MCF 10A (cell line): Measurements from ENCODE around the gene C4orf50. TPM values are rescaled to one million over a fixed set of nuclear protein-coding genes. Genes with fewer than 3 reads are reported as not detected.

ENCODE experiments used
- BruUV-seq: library from RNA; stranded (reverse); fragments of 400-500 nt; replicated peaks from 2 replicates; lab custom pipeline; 2021; lab: Mats Ljungman, UMichigan
- CTCF ChIA-PET: fragments of 300-600 bp; sonication (Branson Sonifier 250); formaldehyde crosslinking; extraction: SDS; loops from one replicate; lab custom pipeline; 2021; ENCODE audit warnings: antibody characterized with exemption, inconsistent platforms; lab: Yijun Ruan, JAX
- POLR2A ChIA-PET: fragments of 300-600, 350-650 bp; sonication (Branson Sonifier 250); formaldehyde crosslinking; extraction: SDS; loops from one replicate; lab custom pipeline; 2020; ENCODE audit warnings: antibody characterized with exemption, inconsistent platforms; lab: Yijun Ruan, JAX
- DNase-seq: peaks from one replicate; pipeline ENCODE4 v3.0.0-alpha.2; 2018; ENCODE audit not compliant: unreplicated experiment
- H3K27ac Mint-ChIP-seq: one replicate; pipeline ENCODE4 v1.8.0; 2022; ENCODE audit warnings: mild to moderate bottlenecking, low read depth, mixed read lengths; ENCODE audit not compliant: unreplicated experiment
- H3K27me3 Mint-ChIP-seq: one replicate; pipeline ENCODE4 v1.8.0; 2022; ENCODE audit warnings: mixed read lengths; ENCODE audit not compliant: insufficient read depth, unreplicated experiment
- H3K36me3 Mint-ChIP-seq: one replicate; pipeline ENCODE4 v1.8.0; 2022; ENCODE audit warnings: mild to moderate bottlenecking, moderate library complexity, mixed read lengths; ENCODE audit not compliant: insufficient read depth, unreplicated experiment
- H3K4me1 Mint-ChIP-seq: one replicate; pipeline ENCODE4 v1.8.0; 2022; ENCODE audit warnings: mixed read lengths; ENCODE audit not compliant: insufficient read depth, unreplicated experiment
- H3K4me3 Mint-ChIP-seq: one replicate; pipeline ENCODE4 v1.8.0; 2022; ENCODE audit warnings: mild to moderate bottlenecking, moderate library complexity, mixed read lengths; ENCODE audit not compliant: unreplicated experiment
- H3K9me3 Mint-ChIP-seq: one replicate; pipeline ENCODE4 v1.8.0; 2022; ENCODE audit warnings: mixed read lengths; ENCODE audit not compliant: unreplicated experiment
- intact Hi-C: fragments of 100-400 bp; cut with micrococcal nuclease; formaldehyde crosslinking; loops from 2 replicates; pipeline ENCODE4 v1.14.1; 2022
- total RNA-seq: library from RNA; stranded (reverse); gene quantifications from 2 replicates; pipeline ENCODE4 v1.2.3, GENCODE V29; 2022
- TF ChIP-seq, protein P1 (sequence below): fragments of 200-600 bp; IDR thresholded peaks from one replicate; pipeline ENCODE4 v1.8.0; 2022; ENCODE audit warnings: antibody characterized with exemption, mild to moderate bottlenecking; ENCODE audit not compliant: unreplicated experiment

Gene C4orf50
- total RNA-seq, 1 experiment from 2014 or later = not detected

DNA sequence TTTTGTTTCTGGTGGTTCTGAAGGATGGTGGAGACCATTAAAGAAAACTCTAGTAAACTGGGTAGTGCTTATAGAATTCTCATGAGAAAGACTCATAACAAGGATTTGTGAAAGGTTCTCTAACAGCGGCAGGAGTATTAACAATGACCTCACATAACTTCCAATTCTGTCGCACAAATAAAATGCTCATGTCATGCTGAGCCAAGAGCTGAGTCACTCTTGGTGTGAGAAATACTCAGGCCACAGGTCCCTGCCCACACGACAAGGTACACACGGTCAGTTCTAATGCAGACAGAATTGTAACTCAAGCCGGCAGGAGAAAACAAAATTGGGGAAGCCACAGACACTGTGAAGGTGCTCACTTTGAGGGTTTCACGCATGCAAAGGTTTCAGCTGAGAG lies 34.4 kb upstream of the C4orf50 start:
- no TSS peak for BruUV-seq
- POLR2A ChIA-PET = no interaction called here
- TF ChIP-seq, protein P1, sequence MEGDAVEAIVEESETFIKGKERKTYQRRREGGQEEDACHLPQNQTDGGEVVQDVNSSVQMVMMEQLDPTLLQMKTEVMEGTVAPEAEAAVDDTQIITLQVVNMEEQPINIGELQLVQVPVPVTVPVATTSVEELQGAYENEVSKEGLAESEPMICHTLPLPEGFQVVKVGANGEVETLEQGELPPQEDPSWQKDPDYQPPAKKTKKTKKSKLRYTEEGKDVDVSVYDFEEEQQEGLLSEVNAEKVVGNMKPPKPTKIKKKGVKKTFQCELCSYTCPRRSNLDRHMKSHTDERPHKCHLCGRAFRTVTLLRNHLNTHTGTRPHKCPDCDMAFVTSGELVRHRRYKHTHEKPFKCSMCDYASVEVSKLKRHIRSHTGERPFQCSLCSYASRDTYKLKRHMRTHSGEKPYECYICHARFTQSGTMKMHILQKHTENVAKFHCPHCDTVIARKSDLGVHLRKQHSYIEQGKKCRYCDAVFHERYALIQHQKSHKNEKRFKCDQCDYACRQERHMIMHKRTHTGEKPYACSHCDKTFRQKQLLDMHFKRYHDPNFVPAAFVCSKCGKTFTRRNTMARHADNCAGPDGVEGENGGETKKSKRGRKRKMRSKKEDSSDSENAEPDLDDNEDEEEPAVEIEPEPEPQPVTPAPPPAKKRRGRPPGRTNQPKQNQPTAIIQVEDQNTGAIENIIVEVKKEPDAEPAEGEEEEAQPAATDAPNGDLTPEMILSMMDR = no peak
- H3K4me3 Mint-ChIP-seq = no peak overlapping the region
- H3K4me1 Mint-ChIP-seq = no peaks in the 10 kb centered on the region
- peaks cover 12% of the 10 kb centered on the region for H3K9me3 Mint-ChIP-seq
- intact Hi-C loops = no loop called here
- no peaks in the 10 kb centered on the region for H3K36me3 Mint-ChIP-seq
- no peak overlapping the region for H3K27ac Mint-ChIP-seq
- no peaks in the 10 kb centered on the region for H3K27me3 Mint-ChIP-seq
- no peak for DNase-seq
- CTCF ChIA-PET = interaction anchor here (0.6 to 0.8 kb wide), 2 partner anchors 55 to 276 kb away, joined by 4 read pairs; no protein-coding TSS in a partner anchor

DNA sequence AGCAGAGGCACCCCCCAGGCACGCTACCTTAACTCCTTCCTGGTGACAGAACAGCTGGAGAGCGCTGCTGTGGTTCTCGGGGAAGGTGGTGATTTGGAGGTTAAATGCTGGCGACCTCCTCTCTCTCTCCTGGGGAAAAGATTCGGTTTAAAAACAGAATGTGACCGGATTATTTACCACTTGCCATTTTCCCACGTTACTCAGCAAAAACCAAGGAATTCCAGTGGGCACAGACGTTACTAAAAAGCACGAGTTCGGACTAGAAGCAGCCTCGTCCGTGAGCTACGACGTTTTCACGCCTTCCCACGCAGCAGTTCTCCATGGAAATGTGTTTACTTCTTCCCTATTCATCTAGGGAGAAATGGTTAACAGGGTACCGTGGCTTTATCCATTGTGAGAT lies 32.3 kb upstream of the C4orf50 start:
- no TSS peak for BruUV-seq
- no peak overlapping the region for H3K27ac Mint-ChIP-seq

DNA sequence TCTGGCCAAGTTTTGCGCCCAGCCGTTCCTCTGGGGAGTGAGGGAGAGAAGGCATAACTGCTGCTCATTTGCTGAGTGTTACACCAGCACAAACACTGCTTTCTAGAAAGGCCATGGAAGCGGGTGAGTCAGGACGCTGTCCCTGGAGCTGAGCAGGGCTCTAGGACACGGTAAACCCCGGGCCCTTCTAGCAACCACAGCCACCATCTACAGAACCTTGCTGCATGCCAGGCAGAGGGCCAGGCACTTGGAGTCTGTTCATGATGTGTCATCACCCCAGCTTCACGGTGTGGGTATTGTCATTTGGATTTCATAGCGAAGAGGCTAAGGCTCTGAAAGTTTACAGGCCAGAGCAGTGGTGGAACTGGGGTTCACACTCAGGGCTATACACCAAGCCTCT lies 31.8 kb upstream of the C4orf50 start:
- no peak overlapping the region for H3K27ac Mint-ChIP-seq
- CTCF ChIA-PET = interaction anchor here (0.8 to 0.9 kb wide), 2 partner anchors 50 to 51 kb away, joined by 3 read pairs; no protein-coding TSS in a partner anchor
- no peaks in the 10 kb centered on the region for H3K4me1 Mint-ChIP-seq
- POLR2A ChIA-PET = no interaction called here
- intact Hi-C loops = no loop called here
- H3K9me3 Mint-ChIP-seq = peaks cover 8% of the 10 kb centered on the region
- no peak for DNase-seq
- H3K4me3 Mint-ChIP-seq = no peak overlapping the region
- BruUV-seq = no TSS peak
- H3K36me3 Mint-ChIP-seq = no peaks in the 10 kb centered on the region
- TF ChIP-seq, protein P1 = no peak
- no peaks in the 10 kb centered on the region for H3K27me3 Mint-ChIP-seq

More for the DNA sequence above, 32.3 kb upstream of the C4orf50 start:
- POLR2A ChIA-PET = no interaction called here
- no peak overlapping the region for H3K4me3 Mint-ChIP-seq
- H3K27me3 Mint-ChIP-seq = no peaks in the 10 kb centered on the region
- no peaks in the 10 kb centered on the region for H3K36me3 Mint-ChIP-seq
- CTCF ChIA-PET = no interaction called here
- intact Hi-C loops = no loop called here
- no peaks in the 10 kb centered on the region for H3K4me1 Mint-ChIP-seq
- DNase-seq = no peak
- TF ChIP-seq, protein P1 = no peak
- H3K9me3 Mint-ChIP-seq = peaks cover 8% of the 10 kb centered on the region

DNA sequence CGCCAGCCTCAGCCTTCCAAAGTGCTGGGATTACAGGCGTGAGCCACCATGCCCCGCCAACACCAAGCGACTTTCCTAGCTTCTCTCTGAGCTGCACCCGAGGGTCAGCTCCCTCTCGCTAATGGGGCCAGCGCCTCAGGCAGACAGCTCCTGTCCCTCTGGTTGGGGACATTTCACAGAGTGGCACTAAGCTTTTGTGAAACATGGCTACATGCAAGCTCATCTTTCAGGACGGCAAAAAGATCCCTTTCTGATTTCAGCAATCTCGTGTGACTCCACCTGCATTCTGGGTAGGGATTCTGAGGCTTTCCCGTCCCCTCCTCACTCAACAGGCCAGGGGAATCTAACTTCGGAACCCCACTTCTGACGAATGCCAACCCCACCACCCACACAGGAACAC lies 31.0 kb upstream of the C4orf50 start:
- peaks cover 8% of the 10 kb centered on the region for H3K9me3 Mint-ChIP-seq
- intact Hi-C loops = no loop called here
- no peaks in the 10 kb centered on the region for H3K4me1 Mint-ChIP-seq
- H3K4me3 Mint-ChIP-seq = no peak overlapping the region
- no peak for DNase-seq
- BruUV-seq = no TSS peak
- TF ChIP-seq, protein P1 = no peak
- H3K36me3 Mint-ChIP-seq = no peaks in the 10 kb centered on the region
- POLR2A ChIA-PET = no interaction called here
- CTCF ChIA-PET = interaction anchor here (0.8 to 0.9 kb wide), 2 partner anchors 49 to 50 kb away, joined by 3 read pairs; no protein-coding TSS in a partner anchor
- no peak overlapping the region for H3K27ac Mint-ChIP-seq
- H3K27me3 Mint-ChIP-seq = no peaks in the 10 kb centered on the region
